ENCODE measurements around the gene WDR27. TPM values are rescaled to one million over a fixed set of nuclear protein-coding genes. Genes with fewer than 3 reads are reported as not detected.
"Not testable (repeated sequence)": the region's sequence is repeated elsewhere in the genome, so short reads cannot be mapped to it uniquely, and the experiment has no call there.

Gene WDR27
- total and polyA plus RNA-seq, 2 experiments from 2014 or later, result 54.4 to 83.0 TPM

- Histone ChIP-seq H3K27ac (no peak overlapping the region), H3K4me1 (ENCODE audit: low read depth) (no peaks in the 10 kb centered on the region), H3K36me3 (no peaks in the 10 kb centered on the region), H3K27me3 (no peaks in the 10 kb centered on the region), H3K9me3 (ENCODE audit: low read depth) (peaks cover 3% of the 10 kb centered on the region), H3K4me3 (no peak overlapping the region)
- TF ChIP-seq CTCF (IDR thresholded peaks at IDR 0.05; ENCODE audit: low read depth, low read length), result no peak
- DNase-seq (ENCODE audit: low read depth in 1 of 2, low spot score in 1 of 2), result no peak
These were observed 227.5 kb downstream of the WDR27 start for GRCh38 chr6:169474362-169474761.

- Histone ChIP-seq H3K4me1 (ENCODE audit: low read depth) (no peaks in the 10 kb centered on the region), H3K27me3 (no peaks in the 10 kb centered on the region), H3K27ac (no peak overlapping the region), H3K4me3 (no peak overlapping the region), H3K36me3 (no peaks in the 10 kb centered on the region), H3K9me3 (ENCODE audit: low read depth) (peaks cover 3% of the 10 kb centered on the region)
- no peak for TF ChIP-seq CTCF (IDR thresholded peaks at IDR 0.05; ENCODE audit: low read depth, low read length)
- no peak for DNase-seq (ENCODE audit: low read depth in 1 of 2, low spot score in 1 of 2)
These were observed 228.2 kb downstream of the WDR27 start for GRCh38 chr6:169473663-169474062.

- Histone ChIP-seq H3K27me3 (no peaks in the 10 kb centered on the region), H3K36me3 (no peaks in the 10 kb centered on the region), H3K4me3 (no peak overlapping the region), H3K4me1 (ENCODE audit: low read depth) (no peaks in the 10 kb centered on the region), H3K27ac (no peak overlapping the region), H3K9me3 (ENCODE audit: low read depth) (peaks cover 3% of the 10 kb centered on the region)
- DNase-seq (ENCODE audit: low read depth in 1 of 2, low spot score in 1 of 2), result no peak
- TF ChIP-seq CTCF (IDR thresholded peaks at IDR 0.05; ENCODE audit: low read depth, low read length), result no peak
These were observed 228.9 kb downstream of the WDR27 start for GRCh38 chr6:169472786-169473416.

- TF ChIP-seq CTCF (IDR thresholded peaks at IDR 0.05; ENCODE audit: low read depth, low read length), result no peak
- Histone ChIP-seq H3K9me3 (ENCODE audit: low read depth) (no peaks in the 10 kb centered on the region), H3K4me1 (ENCODE audit: low read depth) (no peaks in the 10 kb centered on the region)
These were observed 231.0 kb downstream of the WDR27 start for GRCh38 chr6:169470790-169471189.

GRCh38 chr6:169469028-169469427, 232.8 kb downstream of the WDR27 start:
- Histone ChIP-seq H3K36me3 (no peaks in the 10 kb centered on the region), H3K27me3 (no peaks in the 10 kb centered on the region), H3K9me3 (ENCODE audit: low read depth) (no peaks in the 10 kb centered on the region), H3K4me1 (ENCODE audit: low read depth) (no peaks in the 10 kb centered on the region), H3K27ac (no peak overlapping the region), H3K4me3 (no peak overlapping the region)
- DNase-seq (ENCODE audit: low read depth in 1 of 2, low spot score in 1 of 2), result no peak
- no peak for TF ChIP-seq CTCF (IDR thresholded peaks at IDR 0.05; ENCODE audit: low read depth, low read length)

More at GRCh38 chr6:169470790-169471189, 231.0 kb downstream of the WDR27 start:
- Histone ChIP-seq H3K27me3 (no peaks in the 10 kb centered on the region), H3K27ac (no peak overlapping the region), H3K4me3 (no peak overlapping the region), H3K36me3 (no peaks in the 10 kb centered on the region)
- DNase-seq (ENCODE audit: low read depth in 1 of 2, low spot score in 1 of 2), result no peak

GRCh38 chr6:169467755-169468154, 234.1 kb downstream of the WDR27 start:
- not testable (repeated sequence) for H3K36me3 ChIP-seq; H3K4me3 ChIP-seq; H3K27ac ChIP-seq; H3K9me3 ChIP-seq (ENCODE audit: low read depth); H3K4me1 ChIP-seq (ENCODE audit: low read depth); DNase-seq (ENCODE audit: low read depth in 1 of 2, low spot score in 1 of 2); H3K27me3 ChIP-seq

- not testable (repeated sequence) for H3K27me3 ChIP-seq; H3K9me3 ChIP-seq (ENCODE audit: low read depth); DNase-seq (ENCODE audit: low read depth in 1 of 2, low spot score in 1 of 2); H3K4me1 ChIP-seq (ENCODE audit: low read depth); H3K4me3 ChIP-seq; H3K36me3 ChIP-seq; H3K27ac ChIP-seq
These were observed 235.6 kb downstream of the WDR27 start for GRCh38 chr6:169466256-169466655.
